Mammary epithelial cell (primary cell): ENCODE measurements around the gene ARHGAP4.

Experiments
- EZH2 ChIP-seq: IDR thresholded peaks from 2 replicates; pipeline ENCODE4 v1.6.1; 2012; ENCODE audit warnings: low read length, inconsistent platforms, borderline replicate concordance
- TF ChIP-seq, protein P1 (sequence below), 2 donors: IDR thresholded peaks in 1 of 2; conservative IDR thresholded peaks in 1 of 2; 2 replicates each; pipeline ENCODE4 v1.5.1; 2011 to 2012; ENCODE audit warnings: inconsistent platforms in 2 of 2, low read length in 2 of 2, mild to moderate bottlenecking in 2 of 2, control low read depth in 1 of 2, low read depth in 1 of 2; ENCODE audit not compliant: insufficient read depth in 1 of 2; ENCODE audit errors: extremely low read depth in 1 of 2

DNA sequence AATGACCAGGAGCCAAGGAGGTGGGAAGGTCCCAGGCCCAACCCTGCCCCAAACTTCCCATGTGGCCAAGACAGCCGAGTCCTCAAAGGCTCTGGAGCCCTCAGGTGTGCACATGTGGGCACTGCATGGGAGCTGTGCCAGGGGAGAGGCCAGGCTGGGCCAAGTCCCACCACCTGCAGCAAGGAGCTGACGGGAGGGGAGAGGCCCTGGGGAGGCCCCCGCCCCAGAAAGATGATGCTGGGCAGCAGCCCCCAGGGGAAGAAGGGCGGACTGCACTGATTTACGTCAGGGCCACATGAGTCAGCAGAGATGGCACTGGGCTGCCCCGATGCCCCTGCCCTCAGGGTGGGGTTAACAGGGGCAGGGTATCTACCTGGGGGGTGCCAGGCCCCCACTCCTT is 41.5 kb downstream of the ARHGAP4 start:
- TF ChIP-seq, protein P1, sequence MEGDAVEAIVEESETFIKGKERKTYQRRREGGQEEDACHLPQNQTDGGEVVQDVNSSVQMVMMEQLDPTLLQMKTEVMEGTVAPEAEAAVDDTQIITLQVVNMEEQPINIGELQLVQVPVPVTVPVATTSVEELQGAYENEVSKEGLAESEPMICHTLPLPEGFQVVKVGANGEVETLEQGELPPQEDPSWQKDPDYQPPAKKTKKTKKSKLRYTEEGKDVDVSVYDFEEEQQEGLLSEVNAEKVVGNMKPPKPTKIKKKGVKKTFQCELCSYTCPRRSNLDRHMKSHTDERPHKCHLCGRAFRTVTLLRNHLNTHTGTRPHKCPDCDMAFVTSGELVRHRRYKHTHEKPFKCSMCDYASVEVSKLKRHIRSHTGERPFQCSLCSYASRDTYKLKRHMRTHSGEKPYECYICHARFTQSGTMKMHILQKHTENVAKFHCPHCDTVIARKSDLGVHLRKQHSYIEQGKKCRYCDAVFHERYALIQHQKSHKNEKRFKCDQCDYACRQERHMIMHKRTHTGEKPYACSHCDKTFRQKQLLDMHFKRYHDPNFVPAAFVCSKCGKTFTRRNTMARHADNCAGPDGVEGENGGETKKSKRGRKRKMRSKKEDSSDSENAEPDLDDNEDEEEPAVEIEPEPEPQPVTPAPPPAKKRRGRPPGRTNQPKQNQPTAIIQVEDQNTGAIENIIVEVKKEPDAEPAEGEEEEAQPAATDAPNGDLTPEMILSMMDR (conservative IDR thresholded peaks at IDR 0.05 in 1 of 2, IDR thresholded peaks at IDR 0.05 in 1 of 2; ENCODE audit: extremely low read depth in 1 of 2, insufficient read depth in 1 of 2, low read depth in 1 of 2, low read length in 2 of 2), result peak in 1 of 2 donors; percentile 51
- TF ChIP-seq EZH2, result no peak
